ENCODE data around the gene HEATR5A. TPM values are rescaled to one million over a fixed set of nuclear protein-coding genes. Genes with fewer than 3 reads are reported as not detected.
"Not testable (repeated sequence)": the region's sequence is repeated elsewhere in the genome, so short reads cannot be mapped to it uniquely, and the experiment has no call there.

The HEATR5A gene
- total RNA-seq, 1 experiment from 2014 or later = 23.1 TPM

- Mint-ChIP-seq H3K9me3 (ENCODE audit: unreplicated experiment) (no peaks in the 10 kb centered on the region), H3K36me3 (ENCODE audit: insufficient read depth, unreplicated experiment) (no peaks in the 10 kb centered on the region), H3K4me3 (ENCODE audit: unreplicated experiment) (no peak overlapping the region), H3K27me3 (ENCODE audit: insufficient read depth, unreplicated experiment) (no peaks in the 10 kb centered on the region), H3K27ac (ENCODE audit: low read depth, unreplicated experiment) (no peak overlapping the region), H3K4me1 (ENCODE audit: insufficient read depth, unreplicated experiment) (no peaks in the 10 kb centered on the region)
- DNase-seq (ENCODE audit: unreplicated experiment) = no peak
- POLR2A ChIA-PET = no interaction called here
- CTCF ChIA-PET = interaction anchor here (0.9 kb wide), 1 partner anchor 49 kb away, joined by 4 read pairs; no protein-coding TSS in a partner anchor
- intact Hi-C loops (cut with micrococcal nuclease) = no loop called here
- no peak for TF ChIP-seq CTCF (IDR thresholded peaks at IDR 0.05; ENCODE audit: unreplicated experiment)
- BruUV-seq (replicated peaks) = no TSS peak
Measured at GRCh38 chr14:31257244-31257553, 163.2 kb downstream of the HEATR5A start.

- H3K27me3 Mint-ChIP-seq (ENCODE audit: insufficient read depth, unreplicated experiment) = no peaks in the 10 kb centered on the region
- no TSS peak for BruUV-seq (replicated peaks)
- no peak for TF ChIP-seq CTCF (IDR thresholded peaks at IDR 0.05; ENCODE audit: unreplicated experiment)
- no peak overlapping the region for H3K4me3 Mint-ChIP-seq (ENCODE audit: unreplicated experiment)
- H3K4me1 Mint-ChIP-seq (ENCODE audit: insufficient read depth, unreplicated experiment) = peaks cover 2% of the 10 kb centered on the region
- CTCF ChIA-PET = interaction anchor here (0.9 kb wide), 1 partner anchor 48 kb away, joined by 4 read pairs; no protein-coding TSS in a partner anchor
- intact Hi-C loops (cut with micrococcal nuclease) = no loop called here
- no peaks in the 10 kb centered on the region for H3K9me3 Mint-ChIP-seq (ENCODE audit: unreplicated experiment)
- no peaks in the 10 kb centered on the region for H3K36me3 Mint-ChIP-seq (ENCODE audit: insufficient read depth, unreplicated experiment)
- POLR2A ChIA-PET = interaction anchor here (0.6 to 1.1 kb wide), 2 partner anchors 11 to 25 kb away, joined by 3 read pairs; no protein-coding TSS in a partner anchor
- DNase-seq (ENCODE audit: unreplicated experiment) = no peak
- H3K27ac Mint-ChIP-seq (ENCODE audit: low read depth, unreplicated experiment) = no peak overlapping the region
Measured at GRCh38 chr14:31256534-31257243, 163.7 kb downstream of the HEATR5A start.

GRCh38 chr14:31255918-31256317 is 164.4 kb downstream of the HEATR5A start:
- POLR2A ChIA-PET = interaction anchor here (1.1 kb wide), 1 partner anchor 24 kb away, joined by 3 read pairs; no protein-coding TSS in a partner anchor
- H3K4me1 Mint-ChIP-seq (ENCODE audit: insufficient read depth, unreplicated experiment); intact Hi-C loops (cut with micrococcal nuclease): not testable (repeated sequence)

GRCh38 chr14:31255286-31255685 is 165.1 kb downstream of the HEATR5A start:
- no peaks in the 10 kb centered on the region for H3K9me3 Mint-ChIP-seq (ENCODE audit: unreplicated experiment)
- H3K36me3 Mint-ChIP-seq (ENCODE audit: insufficient read depth, unreplicated experiment) = no peaks in the 10 kb centered on the region
- no peak for TF ChIP-seq CTCF (IDR thresholded peaks at IDR 0.05; ENCODE audit: unreplicated experiment)
- intact Hi-C loops (cut with micrococcal nuclease) = no loop called here
- POLR2A ChIA-PET = no interaction called here
- BruUV-seq (replicated peaks) = no TSS peak
- H3K27me3 Mint-ChIP-seq (ENCODE audit: insufficient read depth, unreplicated experiment) = no peaks in the 10 kb centered on the region
- CTCF ChIA-PET = interaction anchor here (0.7 to 0.8 kb wide), 2 partner anchors 8 to 69 kb away, joined by 3 read pairs; no protein-coding TSS in a partner anchor
- H3K4me3 Mint-ChIP-seq (ENCODE audit: unreplicated experiment) = no peak overlapping the region
- H3K4me1 Mint-ChIP-seq (ENCODE audit: insufficient read depth, unreplicated experiment) = peaks cover 6% of the 10 kb centered on the region
- no peak for DNase-seq (ENCODE audit: unreplicated experiment)
- no peak overlapping the region for H3K27ac Mint-ChIP-seq (ENCODE audit: low read depth, unreplicated experiment)

More at GRCh38 chr14:31255918-31256317, 164.4 kb downstream of the HEATR5A start:
- not testable (repeated sequence) for H3K9me3 Mint-ChIP-seq (ENCODE audit: unreplicated experiment); H3K27me3 Mint-ChIP-seq (ENCODE audit: insufficient read depth, unreplicated experiment); H3K4me3 Mint-ChIP-seq (ENCODE audit: unreplicated experiment); H3K36me3 Mint-ChIP-seq (ENCODE audit: insufficient read depth, unreplicated experiment); H3K27ac Mint-ChIP-seq (ENCODE audit: low read depth, unreplicated experiment); DNase-seq (ENCODE audit: unreplicated experiment); BruUV-seq (replicated peaks)
- CTCF ChIA-PET = interaction anchor here (0.7 kb wide), 2 partner anchors 68 to 397 kb away, joined by 3 read pairs; no protein-coding TSS in a partner anchor
